ENCODE data around the gene MARVELD1. TPM values are rescaled to one million over a fixed set of nuclear protein-coding genes. Genes with fewer than 3 reads are reported as not detected.
"Not testable (repeated sequence)": the region's sequence is repeated elsewhere in the genome, so short reads cannot be mapped to it uniquely, and the experiment has no call there.

Gene MARVELD1
- total and polyA plus RNA-seq, 2 experiments from 2014 or later, result 29.5 to 53.1 TPM

DNA sequence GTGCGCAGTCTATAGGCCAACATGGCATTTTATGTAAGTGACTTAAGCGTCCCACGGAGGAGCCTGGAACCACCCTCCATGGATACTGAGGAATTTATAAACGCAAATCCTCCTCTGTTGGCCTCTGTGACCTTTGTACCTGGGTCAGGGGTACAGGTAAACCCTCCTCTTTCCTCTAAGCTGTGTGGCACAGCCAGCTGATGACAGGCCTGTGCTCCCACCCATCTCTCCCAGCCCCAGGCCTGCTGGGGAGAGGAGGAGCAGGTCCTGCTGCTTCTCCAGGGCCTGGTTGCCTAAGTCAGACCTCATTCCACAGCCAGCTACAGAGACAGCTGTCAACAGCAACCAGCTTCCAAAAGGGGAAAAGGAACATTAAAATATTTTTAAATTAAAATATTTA, 31.5 kb upstream of the MARVELD1 start:
- no peaks in the 10 kb centered on the region for H4K20me1 ChIP-seq (ENCODE audit: insufficient read depth, poor library complexity, severe bottlenecking)

DNA sequence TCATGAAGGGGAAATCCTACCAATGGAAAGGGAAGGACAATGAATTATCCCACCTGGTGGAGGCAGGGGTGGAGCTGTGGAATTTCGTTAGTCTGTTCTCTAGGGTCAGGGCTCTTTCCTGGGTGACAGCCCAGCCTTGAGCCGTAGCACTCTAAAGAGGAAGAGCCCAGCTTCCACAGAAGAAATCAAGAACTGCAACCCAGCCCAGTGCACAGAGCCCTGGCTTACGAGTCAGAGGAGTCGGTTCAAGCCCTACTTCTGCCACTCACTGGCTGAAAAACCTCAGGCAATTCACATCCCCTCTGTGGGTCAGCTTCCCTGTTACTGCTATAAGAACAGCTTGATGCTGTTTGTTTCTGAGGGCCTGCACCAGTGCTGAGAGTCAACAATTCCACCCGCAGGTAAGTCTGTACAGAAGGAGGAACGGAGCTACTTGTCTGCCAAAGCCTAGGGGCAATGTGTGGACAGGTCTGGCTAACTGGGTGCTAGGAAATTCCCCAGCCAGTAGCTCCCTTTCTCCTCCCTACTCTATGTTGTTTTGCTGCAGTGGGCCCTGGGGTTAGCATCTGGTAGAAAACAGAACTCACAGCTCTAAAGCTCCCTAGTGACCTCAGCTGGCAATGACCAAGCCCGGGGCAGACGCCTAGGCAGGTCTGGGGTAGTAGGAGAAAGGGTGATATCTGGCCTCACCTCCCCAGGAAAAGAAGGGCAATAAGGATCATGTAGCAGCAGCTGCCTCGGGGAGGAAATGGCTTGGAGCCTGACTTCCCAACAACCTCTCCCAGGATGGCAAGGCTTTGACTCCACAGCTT, 29.8 kb upstream of the MARVELD1 start:
- TF ChIP-seq EZH2phosphoT487 (IDR thresholded peaks at IDR 0.05; ENCODE audit: low read depth, severe bottlenecking, unreplicated experiment), result no peak
- TF ChIP-seq EZH2 (IDR thresholded peaks at IDR 0.05; ENCODE audit: borderline replicate concordance), result no peak
- TF ChIP-seq, protein P1, sequence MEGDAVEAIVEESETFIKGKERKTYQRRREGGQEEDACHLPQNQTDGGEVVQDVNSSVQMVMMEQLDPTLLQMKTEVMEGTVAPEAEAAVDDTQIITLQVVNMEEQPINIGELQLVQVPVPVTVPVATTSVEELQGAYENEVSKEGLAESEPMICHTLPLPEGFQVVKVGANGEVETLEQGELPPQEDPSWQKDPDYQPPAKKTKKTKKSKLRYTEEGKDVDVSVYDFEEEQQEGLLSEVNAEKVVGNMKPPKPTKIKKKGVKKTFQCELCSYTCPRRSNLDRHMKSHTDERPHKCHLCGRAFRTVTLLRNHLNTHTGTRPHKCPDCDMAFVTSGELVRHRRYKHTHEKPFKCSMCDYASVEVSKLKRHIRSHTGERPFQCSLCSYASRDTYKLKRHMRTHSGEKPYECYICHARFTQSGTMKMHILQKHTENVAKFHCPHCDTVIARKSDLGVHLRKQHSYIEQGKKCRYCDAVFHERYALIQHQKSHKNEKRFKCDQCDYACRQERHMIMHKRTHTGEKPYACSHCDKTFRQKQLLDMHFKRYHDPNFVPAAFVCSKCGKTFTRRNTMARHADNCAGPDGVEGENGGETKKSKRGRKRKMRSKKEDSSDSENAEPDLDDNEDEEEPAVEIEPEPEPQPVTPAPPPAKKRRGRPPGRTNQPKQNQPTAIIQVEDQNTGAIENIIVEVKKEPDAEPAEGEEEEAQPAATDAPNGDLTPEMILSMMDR (IDR thresholded peaks at IDR 0.05; ENCODE audit: poor library complexity), result no peak
- no peaks in the 10 kb centered on the region for H4K20me1 ChIP-seq (ENCODE audit: insufficient read depth, poor library complexity, severe bottlenecking)
- no peak for DNase-seq (ENCODE audit: low spot score)
- WGBS (ENCODE audit: low lambda C conversion rate, missing lambda C conversion rate), result 54% methylated on average over 9 of the region's 9 CpGs
- H3K4me2 ChIP-seq, result peak overlapping the region; percentile 87
- no peak overlapping the region for H3K4me3 ChIP-seq
- no peaks in the 10 kb centered on the region for H3K36me3 ChIP-seq (replicated peaks; ENCODE audit: insufficient read depth, low read depth)
- peaks cover 58% of the 10 kb centered on the region for H3K79me2 ChIP-seq
- peaks cover 55% of the 10 kb centered on the region for H3K4me1 ChIP-seq (ENCODE audit: insufficient read depth)
- H3K27ac ChIP-seq, result peak overlapping the region; percentile 89
- H3K9me2 ChIP-seq (replicated peaks; ENCODE audit: insufficient read depth), result no peaks in the 10 kb centered on the region
- H3K9me3 ChIP-seq (ENCODE audit: low read depth), result no peaks in the 10 kb centered on the region
- H3K27me3 ChIP-seq, result no peaks in the 10 kb centered on the region
- H2AFZ ChIP-seq, result no peak overlapping the region

More for the DNA sequence above, 31.5 kb upstream of the MARVELD1 start:
- H2AFZ ChIP-seq, result no peak overlapping the region
- DNase-seq (ENCODE audit: low spot score), result peak; percentile 53
- H3K4me1 ChIP-seq (ENCODE audit: insufficient read depth), result peaks cover 42% of the 10 kb centered on the region
- H3K4me2 ChIP-seq, result peak overlapping the region; percentile 87
- H3K9me2 ChIP-seq (replicated peaks; ENCODE audit: insufficient read depth), result no peaks in the 10 kb centered on the region
- no peaks in the 10 kb centered on the region for H3K27me3 ChIP-seq
- H3K79me2 ChIP-seq, result peaks cover 58% of the 10 kb centered on the region
- H3K9me3 ChIP-seq (ENCODE audit: low read depth), result no peaks in the 10 kb centered on the region
- WGBS (ENCODE audit: low lambda C conversion rate, missing lambda C conversion rate), result 66% methylated on average over 4 of the region's 4 CpGs
- no peak overlapping the region for H3K4me3 ChIP-seq
- TF ChIP-seq EZH2phosphoT487 (IDR thresholded peaks at IDR 0.05; ENCODE audit: low read depth, severe bottlenecking, unreplicated experiment), result no peak
- TF ChIP-seq, protein P1 (IDR thresholded peaks at IDR 0.05; ENCODE audit: poor library complexity), result no peak
- H3K27ac ChIP-seq, result peak overlapping the region; percentile 89
- H3K36me3 ChIP-seq (replicated peaks; ENCODE audit: insufficient read depth, low read depth), result no peaks in the 10 kb centered on the region

DNA sequence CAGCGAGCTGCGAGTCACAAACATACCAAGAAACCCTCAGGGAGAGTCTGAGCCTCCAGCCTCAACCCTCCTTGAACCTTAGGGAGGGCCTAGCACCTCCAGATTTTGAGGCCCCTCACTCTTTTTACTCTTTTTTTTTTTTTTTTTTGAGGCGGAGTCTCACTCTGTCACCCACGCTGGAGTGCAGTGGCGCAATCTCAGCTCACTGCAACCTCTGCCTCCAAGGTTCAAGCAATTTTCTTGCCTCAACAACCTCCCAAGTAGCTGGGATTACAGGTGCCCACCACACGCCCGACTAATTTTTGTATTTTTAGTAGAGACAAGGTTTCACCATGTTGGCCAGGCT, 29.2 kb upstream of the MARVELD1 start:
- H2AFZ ChIP-seq; DNase-seq (ENCODE audit: low spot score); H4K20me1 ChIP-seq (ENCODE audit: insufficient read depth, poor library complexity, severe bottlenecking); H3K36me3 ChIP-seq (replicated peaks; ENCODE audit: insufficient read depth, low read depth); H3K27me3 ChIP-seq; H3K9me3 ChIP-seq (ENCODE audit: low read depth); H3K9me2 ChIP-seq (replicated peaks; ENCODE audit: insufficient read depth); H3K4me3 ChIP-seq: not testable (repeated sequence)
- H3K4me1 ChIP-seq (ENCODE audit: insufficient read depth), result peaks cover 56% of the 10 kb centered on the region
- 95% methylated on average over 6 of the region's 7 CpGs for WGBS (ENCODE audit: low lambda C conversion rate, missing lambda C conversion rate)
- peaks cover 58% of the 10 kb centered on the region for H3K79me2 ChIP-seq
- H3K4me2 ChIP-seq, result peak overlapping the region; percentile 87
- peak overlapping the region; percentile 89 for H3K27ac ChIP-seq

DNA sequence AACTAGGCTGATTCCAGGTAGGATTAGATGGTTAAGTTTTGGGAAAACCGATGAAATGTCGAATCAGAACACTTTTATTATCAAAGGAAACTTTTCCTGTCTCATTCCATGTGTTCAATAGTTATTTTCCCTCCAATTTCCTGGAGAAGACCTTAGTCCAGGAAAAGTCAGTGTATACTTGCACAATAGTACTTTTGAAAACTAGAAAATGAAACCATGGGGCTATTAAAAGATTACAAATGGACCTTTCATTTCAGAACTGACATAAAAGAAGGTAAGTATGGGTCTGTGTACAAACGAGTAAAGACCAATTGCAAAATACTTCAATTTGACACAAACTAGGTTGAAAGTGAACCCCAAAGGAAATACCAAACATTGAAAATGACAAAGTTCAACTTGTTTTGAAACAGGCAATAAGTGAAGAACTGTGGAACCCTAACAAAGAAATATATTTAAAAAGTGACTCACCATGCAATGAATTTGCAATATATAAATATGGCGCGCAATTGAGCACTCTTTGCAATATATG, 28.6 kb upstream of the MARVELD1 start:
- Histone ChIP-seq H3K4me3 (peak overlapping the region; percentile 9), H3K27me3 (no peaks in the 10 kb centered on the region), H4K20me1 (ENCODE audit: insufficient read depth, poor library complexity, severe bottlenecking) (no peaks in the 10 kb centered on the region), H3K9me2 (replicated peaks; ENCODE audit: insufficient read depth) (no peaks in the 10 kb centered on the region), H3K79me2 (peaks cover 57% of the 10 kb centered on the region), H3K4me2 (peak overlapping the region; percentile 87), H3K4me1 (ENCODE audit: insufficient read depth) (peaks cover 56% of the 10 kb centered on the region), H3K9me3 (ENCODE audit: low read depth) (no peaks in the 10 kb centered on the region), H3K27ac (peak overlapping the region; percentile 89), H3K36me3 (replicated peaks; ENCODE audit: insufficient read depth, low read depth) (no peaks in the 10 kb centered on the region), H2AFZ (no peak overlapping the region)
- WGBS (ENCODE audit: low lambda C conversion rate, missing lambda C conversion rate), result 87% methylated on average over 5 of the region's 5 CpGs
- TF ChIP-seq, protein P1 (IDR thresholded peaks at IDR 0.05; ENCODE audit: poor library complexity), result no peak
- no peak for TF ChIP-seq EZH2phosphoT487 (IDR thresholded peaks at IDR 0.05; ENCODE audit: low read depth, severe bottlenecking, unreplicated experiment)
- no peak for TF ChIP-seq EZH2 (IDR thresholded peaks at IDR 0.05; ENCODE audit: borderline replicate concordance)
- DNase-seq (ENCODE audit: low spot score), result no peak

Measured in hepatocyte (in vitro differentiated cells).